NCI-H1048 (cell line): ENCODE measurements around the gene SLC9A9.
"Not testable (repeated sequence)": the region's sequence is repeated elsewhere in the genome, so short reads cannot be mapped to it uniquely, and the experiment has no call there.

ENCODE experiments used
- DNase-seq: peaks from one replicate; lab custom pipeline; 2025; lab: John Stamatoyannopoulos, UW

Gene SLC9A9

DNA sequence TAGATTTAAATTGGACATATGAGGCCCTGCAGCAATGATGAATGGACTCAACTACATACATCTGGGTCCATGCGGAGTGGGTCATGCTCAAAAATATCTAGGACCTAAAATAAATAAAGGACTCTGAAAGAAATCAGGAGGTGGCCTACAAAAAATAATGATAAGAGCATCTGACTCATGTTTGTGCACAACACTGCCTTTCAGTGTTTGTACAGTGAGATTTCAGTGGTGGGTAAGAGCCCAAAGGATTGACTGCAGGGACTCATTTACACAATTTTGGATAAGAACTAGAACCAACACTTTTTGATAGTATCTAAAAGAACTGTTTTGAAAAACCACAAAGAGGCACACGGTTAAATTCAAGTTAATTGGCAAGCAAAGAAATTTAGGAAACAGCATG is 285.5 kb downstream of the SLC9A9 start:
- no peak for DNase-seq

DNA sequence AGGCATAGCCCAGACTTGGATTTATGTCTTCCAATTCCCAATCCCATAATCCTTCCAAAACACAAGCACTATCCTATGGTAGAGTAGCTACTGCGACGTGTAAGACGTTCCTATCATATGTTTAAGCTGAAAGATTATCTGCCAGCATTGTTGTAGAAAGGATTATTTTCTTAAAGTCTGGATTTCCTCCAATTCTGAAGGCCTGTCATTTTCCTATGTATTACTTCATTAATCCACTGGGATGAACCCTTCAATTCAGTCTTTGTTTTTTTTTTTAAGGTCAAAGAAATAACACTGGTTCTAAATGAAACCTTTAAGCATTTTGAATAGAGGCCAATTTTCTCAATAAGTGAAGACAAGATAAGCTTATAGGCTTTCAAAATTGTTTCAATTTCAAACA is 289.0 kb downstream of the SLC9A9 start:
- no peak for DNase-seq

DNA sequence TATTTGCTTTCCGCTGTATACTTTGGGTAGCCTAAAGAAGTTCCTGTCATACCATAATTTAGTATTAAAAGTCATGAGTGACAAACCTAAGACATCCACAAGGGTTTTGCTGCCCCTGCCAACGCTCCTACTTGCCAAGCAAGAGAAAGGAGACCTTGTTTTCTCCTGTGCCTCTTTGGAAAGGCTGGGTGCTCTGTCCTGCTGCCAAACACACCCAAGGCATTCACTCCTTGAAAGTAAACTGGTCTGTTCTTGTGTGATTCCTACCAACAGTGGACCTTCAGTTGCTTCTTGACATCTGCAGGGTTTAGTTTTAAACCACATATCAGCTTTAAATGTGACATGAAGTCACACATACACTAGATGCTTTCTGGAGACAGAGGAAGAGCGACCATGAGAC is 295.4 kb downstream of the SLC9A9 start:
- DNase-seq = no peak

DNA sequence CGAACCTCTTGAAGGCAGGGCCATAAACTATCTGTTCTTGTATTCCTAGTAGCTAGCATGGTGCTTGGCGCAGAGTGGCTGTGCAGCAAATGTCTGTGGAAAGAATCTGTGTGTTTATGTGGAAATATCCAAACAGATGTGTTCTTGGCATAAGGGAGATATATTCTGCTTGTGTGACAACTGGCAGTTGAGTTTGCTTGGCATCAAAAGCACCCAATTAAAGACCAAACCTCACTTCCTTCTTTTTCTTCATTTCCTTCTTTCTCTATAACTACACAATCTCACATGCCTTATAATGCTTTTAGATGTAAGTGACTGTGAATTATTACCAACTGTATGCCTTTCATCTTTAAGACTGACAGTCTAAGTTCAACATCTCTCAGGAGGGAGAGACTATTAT is 296.5 kb downstream of the SLC9A9 start:
- no peak for DNase-seq

DNA sequence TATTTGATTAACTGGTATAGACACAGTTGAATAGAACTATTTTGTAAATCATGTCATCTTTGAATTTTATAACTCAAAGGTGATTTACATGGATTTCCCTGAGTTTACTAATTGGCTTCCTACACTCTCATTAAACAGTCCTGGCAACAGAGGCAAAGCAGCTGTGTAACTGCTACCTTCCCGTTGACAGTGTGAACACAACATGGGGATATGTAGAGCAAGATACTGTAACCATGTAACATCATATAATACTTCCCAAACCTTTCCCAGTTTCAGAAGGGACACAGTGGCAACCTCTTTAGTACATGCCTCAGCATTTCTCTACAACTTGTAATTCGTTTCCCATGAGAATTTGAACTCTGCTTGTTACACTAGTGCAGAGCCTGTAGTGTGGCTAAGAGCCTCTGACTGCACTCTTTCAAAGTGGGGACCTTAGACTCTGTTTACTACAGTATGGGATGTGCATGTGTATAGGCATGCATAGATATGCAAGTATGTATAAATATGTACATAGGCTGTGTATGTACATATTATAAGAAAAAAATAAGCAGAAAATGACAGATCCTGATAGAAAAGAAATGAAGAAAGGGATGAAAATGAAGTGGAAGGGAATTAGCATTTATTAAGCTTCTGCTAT is 299.3 kb downstream of the SLC9A9 start:
- no peak for DNase-seq

DNA sequence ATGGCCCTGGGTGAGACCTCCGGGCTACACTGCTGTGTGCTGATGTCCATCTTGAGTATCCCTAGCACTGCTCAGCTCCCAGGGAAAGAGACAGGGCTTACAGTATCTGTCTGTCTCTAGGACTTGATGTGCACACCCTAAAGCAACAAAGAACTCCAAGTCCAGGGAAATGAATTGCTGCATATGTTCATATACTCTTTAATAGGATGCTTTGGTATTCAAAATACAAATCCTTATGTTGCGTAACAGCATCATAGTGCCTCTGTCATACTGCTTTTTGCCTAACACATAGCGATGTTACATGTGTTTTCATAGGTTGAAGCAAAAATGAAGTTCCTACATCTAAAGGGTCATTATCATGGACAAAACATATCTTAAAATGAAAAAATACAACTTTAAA is 299.9 kb downstream of the SLC9A9 start:
- DNase-seq = no peak

DNA sequence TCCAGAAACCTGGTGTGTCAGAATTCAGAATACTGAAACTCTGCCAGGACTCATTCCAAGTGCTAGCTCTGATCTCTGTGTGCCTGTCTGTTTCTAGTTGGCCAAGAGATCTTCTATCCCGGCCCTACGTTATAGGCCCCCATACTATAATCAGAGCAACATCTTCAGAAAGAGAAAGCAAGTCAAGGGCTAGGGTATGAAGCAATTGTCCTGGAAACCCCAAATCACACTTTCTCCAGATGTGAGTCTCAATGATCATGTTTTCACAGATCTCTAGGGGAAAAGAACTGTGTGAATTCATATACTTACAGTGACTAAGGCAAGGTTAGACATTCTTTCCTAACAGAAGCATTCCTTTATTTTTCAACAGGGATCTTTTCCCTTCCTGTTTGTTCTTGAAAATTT is 309.7 kb downstream of the SLC9A9 start:
- no peak for DNase-seq

DNA sequence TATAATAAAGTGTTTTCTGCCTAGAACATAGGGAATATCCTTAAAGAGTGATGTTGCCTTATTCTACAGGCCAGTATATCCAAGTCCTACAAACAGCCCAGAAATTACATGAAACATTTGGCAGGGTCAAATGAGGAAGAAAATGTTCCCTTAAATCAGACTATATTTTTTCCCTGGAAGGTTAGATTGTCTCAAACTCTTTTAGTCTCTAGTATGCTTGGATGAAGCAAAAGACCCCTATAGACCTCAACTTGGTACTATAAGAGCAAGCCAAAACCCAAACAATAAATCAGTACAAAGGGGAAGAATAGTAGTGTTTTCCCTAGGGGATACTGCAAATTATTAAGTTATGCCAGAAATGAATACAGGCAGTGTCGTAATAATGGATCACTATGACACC is 310.2 kb downstream of the SLC9A9 start:
- DNase-seq = no peak

DNA sequence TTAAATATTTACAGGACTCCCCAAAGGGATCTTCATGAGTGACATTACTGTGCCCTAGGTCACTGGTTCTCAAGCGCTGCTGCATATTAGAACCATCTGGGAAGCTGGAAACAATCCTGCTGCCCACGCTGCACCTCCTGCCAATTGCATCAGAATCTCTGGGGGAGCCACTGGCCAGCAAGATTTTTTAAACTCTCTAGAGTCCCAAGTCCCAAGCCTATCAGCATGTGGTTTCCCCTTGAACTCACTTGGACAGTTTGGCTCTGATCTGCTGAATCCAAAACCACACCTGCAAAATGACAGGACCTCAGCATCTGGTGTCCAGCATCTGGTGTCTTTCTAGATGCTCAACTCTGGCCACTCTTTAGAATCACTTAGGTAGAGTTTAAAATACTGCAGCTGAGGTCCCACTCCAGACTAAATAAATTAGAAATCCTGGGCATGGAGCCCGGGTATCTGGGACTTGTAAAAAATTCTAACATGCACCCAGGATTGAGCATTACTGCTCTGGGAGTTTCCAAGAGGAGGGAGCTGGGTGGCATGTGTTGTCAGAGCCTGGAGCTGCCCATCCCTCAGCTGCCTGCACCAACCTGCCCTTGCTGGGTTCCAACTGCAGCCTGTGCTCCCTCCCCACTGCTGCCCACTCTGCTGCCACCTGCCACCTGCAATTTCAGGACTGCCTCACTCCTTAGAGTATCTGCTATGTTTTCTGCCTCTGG is 311.3 kb downstream of the SLC9A9 start:
- no peak for DNase-seq

DNA sequence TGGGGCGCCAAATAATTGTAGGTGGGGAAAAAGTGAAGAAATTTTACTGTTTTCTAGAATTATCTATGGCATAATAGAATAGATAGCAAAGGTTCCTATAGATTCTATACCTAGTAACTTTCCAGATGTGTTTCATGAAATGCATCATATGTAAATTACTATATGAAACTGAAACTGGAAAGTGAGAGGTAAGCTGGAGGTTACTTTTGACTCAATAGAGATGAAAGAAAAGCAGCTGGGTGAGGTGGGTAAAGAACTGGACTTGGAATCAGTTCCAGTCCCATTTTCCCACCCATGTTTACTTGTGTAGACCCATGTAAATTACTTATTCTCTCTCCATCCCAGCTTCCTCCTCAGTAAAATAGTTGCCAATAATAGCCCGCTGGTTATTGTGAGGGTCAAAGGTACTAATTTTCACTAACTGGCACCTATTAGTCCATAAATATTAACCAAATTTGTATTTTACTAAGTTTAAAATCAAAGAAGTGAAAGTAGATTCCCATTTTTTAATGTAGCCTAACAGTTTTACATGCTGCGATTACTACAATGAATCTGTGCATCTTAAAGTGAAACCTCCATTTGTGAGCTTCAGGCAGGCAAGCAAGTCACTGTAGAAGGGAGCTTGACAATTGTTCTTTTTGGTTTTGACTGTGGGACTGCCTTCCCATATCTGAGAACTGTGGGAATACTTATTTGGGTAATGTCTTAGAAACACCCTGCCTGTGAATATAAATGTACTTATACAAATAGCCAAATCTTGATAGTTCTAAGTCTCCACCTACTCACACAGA is 312.1 kb downstream of the SLC9A9 start:
- no peak for DNase-seq

DNA sequence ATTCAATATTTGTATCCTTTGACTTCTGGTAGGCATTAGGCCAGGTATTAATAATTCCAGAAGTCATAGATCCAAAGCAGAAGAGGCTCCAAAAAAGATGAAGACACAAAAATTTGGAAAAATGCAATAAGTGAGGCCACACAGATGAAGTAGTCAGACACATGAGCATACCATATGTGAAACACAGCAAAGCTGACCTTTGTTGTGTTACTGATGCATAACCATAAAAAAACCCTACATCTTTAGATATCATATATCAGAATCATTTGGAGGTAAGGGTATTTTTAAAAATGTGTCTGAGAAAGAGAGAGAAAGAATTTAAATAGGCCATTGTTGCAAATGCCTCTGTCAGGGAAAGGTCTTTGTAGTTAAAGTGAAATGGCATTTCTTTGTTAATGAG is 314.9 kb downstream of the SLC9A9 start:
- DNase-seq = no peak

DNA sequence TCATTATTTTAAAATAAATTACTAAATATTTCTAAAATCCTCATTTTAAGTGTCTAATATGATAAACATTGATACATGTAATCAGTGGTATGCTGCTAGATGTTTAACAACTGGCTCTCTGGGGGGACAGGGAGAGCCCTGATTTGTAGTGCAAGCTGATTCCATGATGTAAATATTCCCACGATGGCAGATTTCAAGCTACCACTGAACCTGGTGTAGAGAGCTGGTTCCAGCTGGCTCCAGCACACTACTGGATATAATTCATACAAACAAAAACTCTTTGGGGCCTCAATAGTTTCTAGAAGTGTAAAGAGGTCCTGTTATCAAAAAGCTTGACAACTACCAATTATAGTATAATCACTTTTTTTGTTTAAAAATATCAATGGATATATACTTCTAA is 316.2 kb downstream of the SLC9A9 start:
- no peak for DNase-seq

DNA sequence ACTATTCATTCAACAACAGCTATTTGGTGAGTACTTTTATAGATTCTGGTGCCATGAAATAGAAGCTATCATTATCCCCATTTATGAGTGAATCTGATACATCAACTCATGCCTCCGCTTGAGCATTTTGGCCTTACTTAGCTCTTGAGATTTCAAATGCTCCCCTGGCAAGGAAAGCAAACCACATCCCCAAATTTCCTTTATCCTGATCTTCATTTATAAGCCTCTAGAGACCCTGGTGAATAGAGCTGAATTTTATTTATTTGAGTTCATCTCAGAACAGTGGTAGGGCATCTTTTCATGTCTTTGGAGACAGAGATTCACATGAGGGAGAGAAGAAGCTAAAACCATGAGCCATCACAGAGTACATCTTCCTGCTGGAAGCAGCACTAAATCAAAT is 317.2 kb downstream of the SLC9A9 start:
- DNase-seq = no peak

DNA sequence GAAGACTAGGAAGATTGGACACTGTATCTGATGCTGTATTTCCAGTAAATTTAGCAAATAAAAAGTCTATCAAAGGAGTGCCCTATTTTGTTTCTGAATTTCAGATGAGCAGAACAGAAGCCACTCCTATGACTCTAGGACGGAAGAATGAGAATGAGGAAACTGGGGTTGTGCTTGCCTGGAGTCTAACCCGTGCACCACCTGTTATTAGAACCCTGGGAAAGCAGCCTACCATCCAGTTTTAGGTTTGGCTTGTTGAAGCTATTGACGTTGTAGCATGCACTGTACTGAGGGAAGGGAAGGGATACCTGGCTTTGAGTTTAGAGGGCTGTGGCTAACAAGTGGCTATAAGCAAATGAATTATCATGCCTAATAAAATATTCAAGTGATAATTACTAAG is 318.5 kb downstream of the SLC9A9 start:
- DNase-seq = no peak

DNA sequence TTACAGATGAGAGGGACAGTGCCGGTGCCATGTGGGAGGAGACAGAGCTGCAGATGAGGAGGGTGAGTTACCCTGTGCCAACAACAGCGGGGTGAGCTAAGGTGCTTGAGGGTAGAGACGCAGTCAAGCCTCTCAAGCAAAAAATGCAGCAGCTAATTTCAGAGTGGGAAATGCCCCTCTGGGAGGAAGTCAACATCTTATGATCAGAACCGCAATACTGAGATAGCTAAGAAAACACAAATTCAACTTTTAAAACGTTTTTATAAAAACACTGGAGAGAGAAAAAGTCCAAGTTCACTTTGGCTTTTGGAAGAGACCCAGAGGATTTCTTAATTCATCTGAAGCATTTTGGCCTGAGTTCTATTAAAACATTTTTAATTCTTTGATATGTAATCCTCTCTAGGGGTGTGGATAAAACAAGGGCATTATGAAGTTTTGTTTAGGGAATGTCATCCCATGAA is 319.2 kb downstream of the SLC9A9 start:
- no peak for DNase-seq

DNA sequence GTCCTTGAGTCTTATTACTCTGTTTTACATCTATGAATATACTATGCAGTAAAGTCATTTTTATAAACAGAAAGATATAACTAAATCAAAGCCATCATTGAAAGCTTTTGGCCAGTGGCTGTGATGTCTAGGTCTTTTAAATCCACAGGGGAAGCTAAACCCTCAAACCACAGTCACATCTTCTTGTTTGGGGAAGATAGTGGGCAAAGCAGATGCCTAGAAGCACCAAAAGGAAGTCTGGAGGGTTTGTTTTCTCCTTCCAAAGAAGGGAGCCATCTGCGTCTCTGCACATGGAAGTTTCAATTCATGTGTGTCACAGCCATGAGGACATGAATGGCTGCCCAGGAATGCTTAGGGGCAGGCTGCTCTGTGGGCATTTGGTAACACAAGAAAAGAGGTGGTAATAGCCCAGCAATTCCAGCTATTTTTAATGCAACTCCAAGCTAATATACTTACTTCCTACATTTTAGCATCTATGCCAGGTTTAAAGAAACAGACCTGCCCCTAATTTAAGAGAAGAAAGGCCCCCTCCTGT is 322.2 kb downstream of the SLC9A9 start:
- no peak for DNase-seq

DNA sequence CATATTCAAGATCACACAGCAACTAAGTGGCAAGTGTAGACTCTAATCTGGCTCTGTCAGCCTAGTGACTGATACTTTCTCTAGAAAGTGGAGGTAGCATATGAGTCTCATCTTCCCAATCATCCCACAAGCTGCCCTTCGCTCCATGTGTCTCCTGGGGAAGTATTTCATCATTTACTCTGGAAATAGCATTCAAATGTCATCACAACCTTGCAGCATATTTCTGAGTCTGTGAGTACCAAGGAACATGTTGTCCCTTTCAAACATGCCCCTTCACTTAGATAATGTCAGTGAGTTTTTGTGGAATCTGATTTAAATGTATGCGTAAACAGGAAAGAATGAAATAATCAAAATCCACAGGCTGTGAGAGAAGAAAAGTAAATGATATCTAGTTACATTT is 322.9 kb downstream of the SLC9A9 start:
- DNase-seq = no peak

DNA sequence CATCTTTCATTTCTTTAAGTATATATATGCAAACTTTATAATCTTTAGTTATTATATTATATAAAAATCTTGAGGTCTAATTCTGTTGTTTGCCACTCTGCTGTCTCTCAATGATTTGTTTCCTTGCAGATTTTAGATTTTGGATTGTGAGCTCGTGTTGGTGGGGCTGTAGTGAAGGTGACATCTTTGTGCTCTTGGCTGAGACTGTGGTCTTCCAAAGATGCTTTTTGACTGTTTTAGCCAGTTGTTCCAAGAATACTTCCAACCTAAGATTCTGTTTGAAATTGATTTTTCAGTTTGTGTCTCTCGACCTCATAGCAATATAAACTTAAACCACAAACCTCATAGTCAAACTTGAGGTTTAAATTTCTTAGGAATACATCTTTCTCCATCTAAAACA is 326.5 kb downstream of the SLC9A9 start:
- DNase-seq = no peak

DNA sequence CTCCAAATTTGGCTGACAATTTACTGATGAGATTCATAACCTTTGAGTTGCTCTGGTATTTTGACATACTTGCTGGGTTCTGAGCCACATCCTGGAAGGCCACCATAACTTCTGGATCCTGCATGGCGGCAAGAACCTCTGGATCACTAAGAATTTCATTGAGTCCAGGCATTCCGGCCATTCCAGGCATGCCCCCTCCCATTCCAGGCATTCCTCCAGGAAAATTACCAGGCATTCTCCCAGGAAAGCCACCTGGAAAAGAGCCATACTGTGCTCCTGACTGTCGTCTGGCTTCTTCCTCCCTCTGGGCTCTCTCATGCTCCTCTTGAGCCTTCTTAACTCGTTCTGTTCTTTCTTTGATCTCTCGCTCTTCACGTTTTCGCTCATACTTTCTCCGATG is 331.1 kb downstream of the SLC9A9 start:
- DNase-seq = not testable (repeated sequence)

DNA sequence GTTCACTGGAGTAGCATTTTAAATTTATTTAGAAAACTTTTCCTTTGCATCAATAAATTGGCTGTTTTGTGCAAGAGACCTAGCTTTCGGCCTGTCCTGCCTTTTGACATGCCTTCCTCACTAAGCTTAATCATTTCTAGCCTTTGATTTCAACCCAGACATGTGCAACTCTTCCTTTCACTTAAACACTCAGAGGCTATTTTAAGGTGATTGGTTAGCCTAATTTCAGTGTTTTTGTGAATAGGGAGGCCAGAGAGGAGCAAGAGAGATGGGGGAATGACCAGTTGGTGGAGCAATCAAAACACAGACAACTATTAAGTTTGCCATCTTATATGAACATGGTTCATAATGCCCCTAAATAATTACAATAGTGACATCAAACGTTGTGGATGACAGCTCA is 333.4 kb downstream of the SLC9A9 start:
- no peak for DNase-seq

DNA sequence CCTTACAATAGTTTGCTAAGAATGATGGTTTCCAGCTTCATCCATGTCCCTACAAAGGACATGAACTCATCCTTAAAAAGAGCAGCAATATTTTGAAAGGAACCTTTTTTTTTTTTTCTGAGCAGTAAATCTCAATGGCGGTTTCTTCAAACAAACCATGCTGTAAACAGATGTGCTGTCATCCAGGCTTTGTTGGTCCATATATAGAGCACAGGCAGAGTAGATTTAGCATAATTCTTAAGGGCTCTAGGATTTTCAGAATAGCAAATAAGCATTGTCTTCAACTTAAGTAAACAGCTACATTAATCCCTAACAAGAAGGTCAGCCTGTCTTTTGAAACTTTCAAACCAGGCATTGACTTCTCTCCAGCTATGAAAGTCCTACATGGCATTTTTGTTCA is 334.2 kb downstream of the SLC9A9 start:
- no peak for DNase-seq

DNA sequence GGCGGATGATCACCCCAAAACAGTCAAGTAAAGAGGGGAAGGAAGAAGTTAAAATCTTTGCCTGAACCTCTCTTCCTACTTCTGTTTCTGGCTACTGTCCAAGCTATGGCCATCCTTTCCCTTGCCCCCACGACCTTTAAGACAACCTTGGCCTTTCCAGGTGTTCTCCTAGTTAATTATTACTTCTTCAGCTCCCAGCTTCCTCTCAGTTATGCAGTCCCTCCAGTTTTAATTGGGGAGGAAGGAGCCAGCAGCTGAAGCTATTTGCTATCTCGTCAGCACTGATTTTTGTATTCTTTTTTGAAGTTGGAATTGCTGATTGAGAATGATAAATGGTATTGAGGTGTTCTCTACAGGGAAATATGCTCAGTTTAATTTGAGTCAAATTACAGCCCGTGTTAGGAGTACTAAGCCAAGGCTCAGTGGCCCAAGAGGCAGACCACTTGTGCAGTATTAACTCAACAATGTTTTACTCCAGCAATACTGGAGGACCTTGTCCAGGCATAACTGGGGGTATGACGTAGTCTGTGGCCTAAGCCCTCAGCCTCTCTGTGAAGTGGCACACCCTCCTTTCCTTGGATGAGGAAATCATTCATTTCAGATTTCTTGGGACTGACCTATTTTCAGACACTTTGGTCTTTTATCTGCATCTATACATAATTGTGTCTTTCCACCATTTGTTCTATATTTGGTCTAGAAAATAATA is 336.9 kb downstream of the SLC9A9 start:
- DNase-seq = no peak
